GM23338 (cell line): ENCODE data around the gene STAP2. TPM values are rescaled to one million over a fixed set of nuclear protein-coding genes. Genes with fewer than 3 reads are reported as not detected.

Experiments
- ATAC-seq: fragments of 200-7000 bp; cut with Tn5 transposase; 3 replicates; pipeline ENCODE4 v1.9.1; 2020
- DNase-seq: peaks from one replicate; pipeline ENCODE4 v3.0.0-alpha.2; 2015; ENCODE audit warnings: low spot score
- H2AFZ ChIP-seq: fragments of 200-600 bp; sonication (generic); 2 replicates; pipeline ENCODE4 v1.8.0; 2016; ENCODE audit warnings: antibody characterized with exemption, mild to moderate bottlenecking, moderate library complexity
- H3F3A ChIP-seq: fragments of 200-600 bp; sonication (generic); replicated peaks from 2 replicates; pipeline ENCODE4 v1.8.0; 2017; ENCODE audit warnings: antibody characterized with exemption, mixed run types, low read depth
- H3K27ac ChIP-seq: fragments of 200-600 bp; sonication (generic); 2 replicates; pipeline ENCODE4 v1.6.1; 2016; ENCODE audit warnings: low read depth
- H3K27me3 ChIP-seq: fragments of 200-600 bp; sonication (generic); 2 replicates; pipeline ENCODE4 v1.8.0; 2016; ENCODE audit warnings: mild to moderate bottlenecking, mixed run types, moderate library complexity; ENCODE audit not compliant: insufficient read depth
- H3K36me3 ChIP-seq: fragments of 200-600 bp; sonication (generic); 2 replicates; pipeline ENCODE4 v1.8.0; 2016; ENCODE audit warnings: mild to moderate bottlenecking; ENCODE audit not compliant: insufficient read depth
- H3K4me1 ChIP-seq: fragments of 200-600 bp; sonication (generic); 2 replicates; pipeline ENCODE4 v1.8.0; 2016; ENCODE audit warnings: mild to moderate bottlenecking, moderate library complexity; ENCODE audit not compliant: insufficient read depth
- H3K4me2 ChIP-seq: fragments of 200-600 bp; sonication (generic); 2 replicates; pipeline ENCODE4 v1.7.1; 2017; ENCODE audit warnings: mixed run types
- H3K4me3 ChIP-seq: fragments of 200-600 bp; sonication (generic); 2 replicates; pipeline ENCODE4 v1.6.1; 2016; ENCODE audit warnings: mixed run types
- H3K79me2 ChIP-seq: fragments of 200-600 bp; sonication (generic); replicated peaks from 2 replicates; pipeline ENCODE4 v1.8.0; 2017; ENCODE audit warnings: mild to moderate bottlenecking; ENCODE audit not compliant: insufficient read depth
- H3K9me2 ChIP-seq: fragments of 200-600 bp; sonication (generic); 2 replicates; pipeline ENCODE4 v1.8.0; 2017; ENCODE audit not compliant: insufficient read depth
- H4K20me1 ChIP-seq: fragments of 200-600 bp; sonication (generic); replicated peaks from 2 replicates; pipeline ENCODE4 v1.8.0; 2017; ENCODE audit warnings: mild to moderate bottlenecking; ENCODE audit not compliant: insufficient read depth
- H3K27ac Mint-ChIP-seq: 2 replicates; pipeline ENCODE4 v1.8.0; 2020; ENCODE audit warnings: inconsistent platforms, mild to moderate bottlenecking, moderate library complexity, mixed read lengths
- H3K27me3 Mint-ChIP-seq: 3 replicates; pipeline ENCODE4 v1.8.0; 2022; ENCODE audit warnings: low read depth, mild to moderate bottlenecking, moderate library complexity, mixed read lengths, inconsistent platforms; ENCODE audit not compliant: insufficient read depth, poor library complexity
- H3K36me3 Mint-ChIP-seq: 3 replicates; pipeline ENCODE4 v1.8.0; 2021; ENCODE audit warnings: low read depth, mild to moderate bottlenecking, inconsistent platforms, moderate library complexity, mixed read lengths
- H3K4me1 Mint-ChIP-seq: 3 replicates; pipeline ENCODE4 v1.8.0; 2020; ENCODE audit warnings: mild to moderate bottlenecking, inconsistent platforms, mixed read lengths
- H3K4me3 Mint-ChIP-seq: 3 replicates; pipeline ENCODE4 v1.8.0; 2021; ENCODE audit warnings: moderate library complexity, mild to moderate bottlenecking, inconsistent platforms, mixed read lengths
- H3K9me3 Mint-ChIP-seq: 3 replicates; pipeline ENCODE4 v1.8.0; 2020; ENCODE audit warnings: moderate library complexity, mild to moderate bottlenecking, inconsistent platforms, mixed read lengths
- CREB1 ChIP-seq: fragments of 250-450 bp; sonication (Bioruptor Pico); IDR thresholded peaks from 2 replicates; pipeline ENCODE4 v1.5.0; 2020; ENCODE audit warnings: low read depth, mild to moderate bottlenecking, moderate library complexity
- CTCF ChIP-seq, 2 experiments: fragments of 200-600 bp in 1 of 2; sonication (generic) in 1 of 2; conservative IDR thresholded peaks; 2 replicates each; pipeline versions ENCODE4 v1.5.1 to v1.6.1; 2016 to 2017; ENCODE audit warnings: antibody characterized with exemption in 2 of 2, low read depth in 2 of 2, mild to moderate bottlenecking in 2 of 2, moderate library complexity in 1 of 2
- EZH2 ChIP-seq: fragments of 200-600 bp; sonication (generic); IDR thresholded peaks from one replicate; pipeline ENCODE4 v1.8.0; 2017; ENCODE audit warnings: antibody characterized with exemption, mild to moderate bottlenecking, low read depth; ENCODE audit not compliant: unreplicated experiment
- STAT1 ChIP-seq: IDR thresholded peaks from one replicate; pipeline ENCODE4 v1.6.1; 2016; ENCODE audit warnings: antibody characterized with exemption; ENCODE audit not compliant: unreplicated experiment
- ZNF114 ChIP-seq: fragments of 250-450 bp; sonication (Bioruptor Pico); IDR thresholded peaks from 2 replicates; pipeline ENCODE4 v1.5.0; 2020; ENCODE audit warnings: mild to moderate bottlenecking, moderate library complexity
- polyA plus RNA-seq: library from polyadenylated mRNA; unstranded; fragments of >200 nt; fragmentation: Nextera tagmentation; extraction: Ambion mirVana; gene quantifications from 2 replicates; pipeline ENCODE4 v1.2.1, GENCODE V29; 2016
- total RNA-seq: library from RNA; depleted of rRNA; stranded (reverse); fragments of >200 nt; shearing (Covaris generic); gene quantifications from 2 replicates; pipeline ENCODE4 v1.2.3, GENCODE V29; 2014
- TF ChIP-seq, protein P1 (sequence below): fragments of 250-450 bp; sonication (Bioruptor Pico); IDR thresholded peaks from 2 replicates; pipeline ENCODE4 v1.5.0; 2020; ENCODE audit warnings: mild to moderate bottlenecking, moderate library complexity

The STAP2 gene
- total and polyA plus RNA-seq, 2 experiments from 2014 or later: 15.1 to 20.7 TPM

GRCh38 chr19:4297901-4298809 lies 40.5 kb downstream of the STAP2 start:
- Histone ChIP-seq H3K36me3 (no peaks in the 10 kb centered on the region), H3K27ac (no peak overlapping the region), H3K27me3 (no peaks in the 10 kb centered on the region), H3K4me3 (no peak overlapping the region), H3F3A (no peaks in the 10 kb centered on the region), H3K9me2 (no peaks in the 10 kb centered on the region), H3K79me2 (no peaks in the 10 kb centered on the region), H4K20me1 (no peaks in the 10 kb centered on the region), H3K4me1 (no peaks in the 10 kb centered on the region), H2AFZ (peak overlapping the region; percentile 56), H3K4me2 (no peak overlapping the region)
- Mint-ChIP-seq H3K27ac (no peak overlapping the region), H3K9me3 (no peaks in the 10 kb centered on the region; the same call in 2 of the 3 replicates), H3K4me3 (no peak overlapping the region), H3K27me3 (peaks cover 16% of the 10 kb centered on the region), H3K36me3 (no peaks in the 10 kb centered on the region), H3K4me1 (peaks cover 13% of the 10 kb centered on the region)
- DNase-seq: peak; percentile 61
- TF ChIP-seq EZH2: no peak
- TF ChIP-seq CTCF (conservative IDR thresholded peaks at IDR 0.05; ENCODE audit: low read depth in 2 of 2): peak; percentile 20 to 67
- TF ChIP-seq, protein P1, sequence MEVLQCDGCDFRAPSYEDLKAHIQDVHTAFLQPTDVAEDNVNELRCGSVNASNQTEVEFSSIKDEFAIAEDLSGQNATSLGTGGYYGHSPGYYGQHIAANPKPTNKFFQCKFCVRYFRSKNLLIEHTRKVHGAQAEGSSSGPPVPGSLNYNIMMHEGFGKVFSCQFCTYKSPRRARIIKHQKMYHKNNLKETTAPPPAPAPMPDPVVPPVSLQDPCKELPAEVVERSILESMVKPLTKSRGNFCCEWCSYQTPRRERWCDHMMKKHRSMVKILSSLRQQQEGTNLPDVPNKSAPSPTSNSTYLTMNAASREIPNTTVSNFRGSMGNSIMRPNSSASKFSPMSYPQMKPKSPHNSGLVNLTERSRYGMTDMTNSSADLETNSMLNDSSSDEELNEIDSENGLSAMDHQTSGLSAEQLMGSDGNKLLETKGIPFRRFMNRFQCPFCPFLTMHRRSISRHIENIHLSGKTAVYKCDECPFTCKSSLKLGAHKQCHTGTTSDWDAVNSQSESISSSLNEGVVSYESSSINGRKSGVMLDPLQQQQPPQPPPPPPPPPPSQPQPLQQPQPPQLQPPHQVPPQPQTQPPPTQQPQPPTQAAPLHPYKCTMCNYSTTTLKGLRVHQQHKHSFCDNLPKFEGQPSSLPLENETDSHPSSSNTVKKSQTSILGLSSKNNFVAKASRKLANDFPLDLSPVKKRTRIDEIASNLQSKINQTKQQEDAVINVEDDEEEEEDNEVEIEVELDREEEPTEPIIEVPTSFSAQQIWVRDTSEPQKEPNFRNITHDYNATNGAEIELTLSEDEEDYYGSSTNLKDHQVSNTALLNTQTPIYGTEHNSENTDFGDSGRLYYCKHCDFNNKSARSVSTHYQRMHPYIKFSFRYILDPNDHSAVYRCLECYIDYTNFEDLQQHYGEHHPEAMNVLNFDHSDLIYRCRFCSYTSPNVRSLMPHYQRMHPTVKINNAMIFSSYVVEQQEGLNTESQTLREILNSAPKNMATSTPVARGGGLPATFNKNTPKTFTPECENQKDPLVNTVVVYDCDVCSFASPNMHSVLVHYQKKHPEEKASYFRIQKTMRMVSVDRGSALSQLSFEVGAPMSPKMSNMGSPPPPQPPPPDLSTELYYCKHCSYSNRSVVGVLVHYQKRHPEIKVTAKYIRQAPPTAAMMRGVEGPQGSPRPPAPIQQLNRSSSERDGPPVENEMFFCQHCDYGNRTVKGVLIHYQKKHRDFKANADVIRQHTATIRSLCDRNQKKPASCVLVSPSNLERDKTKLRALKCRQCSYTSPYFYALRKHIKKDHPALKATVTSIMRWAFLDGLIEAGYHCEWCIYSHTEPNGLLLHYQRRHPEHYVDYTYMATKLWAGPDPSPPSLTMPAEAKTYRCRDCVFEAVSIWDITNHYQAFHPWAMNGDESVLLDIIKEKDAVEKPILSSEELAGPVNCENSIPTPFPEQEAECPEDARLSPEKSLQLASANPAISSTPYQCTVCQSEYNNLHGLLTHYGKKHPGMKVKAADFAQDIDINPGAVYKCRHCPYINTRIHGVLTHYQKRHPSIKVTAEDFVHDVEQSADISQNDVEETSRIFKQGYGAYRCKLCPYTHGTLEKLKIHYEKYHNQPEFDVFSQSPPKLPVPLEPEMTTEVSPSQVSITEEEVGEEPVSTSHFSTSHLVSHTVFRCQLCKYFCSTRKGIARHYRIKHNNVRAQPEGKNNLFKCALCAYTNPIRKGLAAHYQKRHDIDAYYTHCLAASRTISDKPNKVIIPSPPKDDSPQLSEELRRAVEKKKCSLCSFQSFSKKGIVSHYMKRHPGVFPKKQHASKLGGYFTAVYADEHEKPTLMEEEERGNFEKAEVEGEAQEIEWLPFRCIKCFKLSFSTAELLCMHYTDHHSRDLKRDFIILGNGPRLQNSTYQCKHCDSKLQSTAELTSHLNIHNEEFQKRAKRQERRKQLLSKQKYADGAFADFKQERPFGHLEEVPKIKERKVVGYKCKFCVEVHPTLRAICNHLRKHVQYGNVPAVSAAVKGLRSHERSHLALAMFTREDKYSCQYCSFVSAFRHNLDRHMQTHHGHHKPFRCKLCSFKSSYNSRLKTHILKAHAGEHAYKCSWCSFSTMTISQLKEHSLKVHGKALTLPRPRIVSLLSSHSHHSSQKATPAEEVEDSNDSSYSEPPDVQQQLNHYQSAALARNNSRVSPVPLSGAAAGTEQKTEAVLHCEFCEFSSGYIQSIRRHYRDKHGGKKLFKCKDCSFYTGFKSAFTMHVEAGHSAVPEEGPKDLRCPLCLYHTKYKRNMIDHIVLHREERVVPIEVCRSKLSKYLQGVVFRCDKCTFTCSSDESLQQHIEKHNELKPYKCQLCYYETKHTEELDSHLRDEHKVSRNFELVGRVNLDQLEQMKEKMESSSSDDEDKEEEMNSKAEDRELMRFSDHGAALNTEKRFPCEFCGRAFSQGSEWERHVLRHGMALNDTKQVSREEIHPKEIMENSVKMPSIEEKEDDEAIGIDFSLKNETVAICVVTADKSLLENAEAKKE (CRISPR knock-in tag): no peak
- TF ChIP-seq STAT1: no peak
- no peak for TF ChIP-seq CREB1 (CRISPR knock-in tag)
- no peak for TF ChIP-seq ZNF114 (CRISPR knock-in tag)
- ATAC-seq: peak; percentile 62
